G401 (cell line): ENCODE measurements around the gene GSPT1. TPM values are rescaled to one million over a fixed set of nuclear protein-coding genes. Genes with fewer than 3 reads are reported as not detected.
"Not testable (repeated sequence)": the region's sequence is repeated elsewhere in the genome, so short reads cannot be mapped to it uniquely, and the experiment has no call there.

ENCODE experiments used
- DNase-seq: peaks from one replicate; pipeline ENCODE4 v3.0.0-alpha.2; 2015; ENCODE audit warnings: low spot score
- in situ Hi-C: cut with HindIII; loops from 2 replicates; pipeline ENCODE4 v1.10.0; 2016; ENCODE audit warnings: low sequenced_read_pairs, mixed read lengths
- total RNA-seq: library from RNA; depleted of rRNA; stranded (reverse); fragments of >200 nt; shearing (Covaris generic); gene quantifications from 2 replicates; pipeline ENCODE4 v1.2.3, GENCODE V29; 2014; rRNA removed

GSPT1 gene
- total RNA-seq, result 22.8 and 26.5 TPM in 2 replicates

GRCh38 chr16:11915644-11916523, at the start of gene GSPT1:
GSPT1 (minus strand) TSS chr16:11915956; CDS start chr16:11915720, 236 bp downstream.
- in situ Hi-C loops, result no loop called here

DNA sequence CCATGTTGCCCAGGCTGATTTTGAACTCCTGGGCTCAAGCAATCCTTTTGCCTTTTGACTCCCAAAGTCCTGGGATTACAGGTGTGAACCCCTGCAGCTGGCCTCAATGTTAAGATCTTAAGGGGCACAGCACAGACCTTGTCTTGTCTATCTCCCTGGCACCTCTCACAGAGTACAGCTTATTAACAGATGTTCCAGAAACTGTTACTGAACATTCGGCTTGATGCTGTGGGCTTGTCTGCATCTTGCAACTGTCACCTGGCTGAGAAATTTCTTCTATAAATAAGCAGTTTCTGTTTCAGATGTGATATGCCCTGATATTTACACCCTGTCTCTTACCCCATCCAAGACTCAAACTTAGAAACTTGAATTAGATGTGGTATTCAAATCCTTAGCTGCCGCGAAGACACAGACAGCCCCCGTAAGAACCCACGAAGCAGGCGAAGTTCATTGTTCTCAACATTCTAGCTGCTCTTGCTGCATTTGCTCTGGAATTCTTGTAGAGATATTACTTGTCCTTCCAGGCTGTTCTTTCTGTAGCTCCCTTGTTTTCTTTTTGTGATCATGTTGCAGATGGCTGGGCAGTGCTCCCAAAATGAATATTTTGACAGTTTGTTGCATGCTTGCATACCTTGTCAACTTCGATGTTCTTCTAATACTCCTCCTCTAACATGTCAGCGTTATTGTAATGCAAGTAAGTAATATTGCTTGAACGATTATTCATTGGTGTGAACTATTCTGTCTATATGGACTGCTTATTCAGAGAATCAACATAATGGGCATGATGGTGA, 49.2 kb upstream of the GSPT1 start, which contains the start of gene TNFRSF17:
TNFRSF17 (plus strand) TSS at position 450 of the 791 bp plus-strand sequence; CDS start at position 565, 115 bp downstream.
- no peak for DNase-seq
- in situ Hi-C loops, result no loop called here

More at GRCh38 chr16:11915644-11916523, at the start of gene GSPT1:
- DNase-seq, result peak; percentile 97

GRCh38 chr16:11963706-11964105, 48.0 kb upstream of the GSPT1 start:
- in situ Hi-C loops, result no loop called here
- no peak for DNase-seq

DNA sequence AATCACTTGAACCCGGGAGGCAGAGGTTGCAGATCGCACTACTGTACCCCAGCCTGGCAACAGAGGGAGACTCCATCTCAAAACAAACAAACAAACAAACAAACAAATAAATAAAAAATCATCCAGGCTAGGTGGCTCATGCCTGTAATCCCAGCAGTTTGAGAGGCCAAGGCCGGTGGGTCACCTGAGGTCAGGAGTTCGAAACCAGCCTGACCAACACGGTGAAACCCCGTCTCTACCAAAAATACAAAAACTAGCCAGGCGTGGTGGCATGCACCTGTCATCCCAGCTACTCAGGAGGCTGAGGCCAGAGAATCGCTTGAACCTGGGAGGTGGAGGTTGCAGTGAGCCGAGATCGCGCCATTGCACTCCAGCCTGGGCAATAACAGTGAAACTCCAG, 47.2 kb upstream of the GSPT1 start:
- DNase-seq, in situ Hi-C loops: not testable (repeated sequence)

DNA sequence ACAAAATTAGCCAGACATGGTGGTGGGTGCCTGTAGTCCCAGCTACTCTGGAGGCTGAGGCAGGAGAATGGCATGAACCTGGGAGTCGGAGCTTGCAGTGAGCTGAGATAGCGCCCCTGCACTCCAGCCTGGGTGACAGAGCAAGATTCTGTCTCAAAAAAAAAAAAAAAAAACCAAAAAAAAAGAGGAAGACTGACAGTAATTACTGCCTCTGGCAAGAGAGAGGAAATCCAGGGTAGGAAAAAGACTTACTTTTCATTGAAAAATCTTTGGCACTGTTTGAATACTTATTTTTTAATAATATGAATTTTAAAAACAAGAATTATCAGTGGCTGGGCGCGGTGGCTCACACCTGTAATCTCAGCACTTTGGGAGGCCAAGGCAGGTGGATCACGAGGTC, 46.7 kb upstream of the GSPT1 start:
- in situ Hi-C loops, DNase-seq: not testable (repeated sequence)

DNA sequence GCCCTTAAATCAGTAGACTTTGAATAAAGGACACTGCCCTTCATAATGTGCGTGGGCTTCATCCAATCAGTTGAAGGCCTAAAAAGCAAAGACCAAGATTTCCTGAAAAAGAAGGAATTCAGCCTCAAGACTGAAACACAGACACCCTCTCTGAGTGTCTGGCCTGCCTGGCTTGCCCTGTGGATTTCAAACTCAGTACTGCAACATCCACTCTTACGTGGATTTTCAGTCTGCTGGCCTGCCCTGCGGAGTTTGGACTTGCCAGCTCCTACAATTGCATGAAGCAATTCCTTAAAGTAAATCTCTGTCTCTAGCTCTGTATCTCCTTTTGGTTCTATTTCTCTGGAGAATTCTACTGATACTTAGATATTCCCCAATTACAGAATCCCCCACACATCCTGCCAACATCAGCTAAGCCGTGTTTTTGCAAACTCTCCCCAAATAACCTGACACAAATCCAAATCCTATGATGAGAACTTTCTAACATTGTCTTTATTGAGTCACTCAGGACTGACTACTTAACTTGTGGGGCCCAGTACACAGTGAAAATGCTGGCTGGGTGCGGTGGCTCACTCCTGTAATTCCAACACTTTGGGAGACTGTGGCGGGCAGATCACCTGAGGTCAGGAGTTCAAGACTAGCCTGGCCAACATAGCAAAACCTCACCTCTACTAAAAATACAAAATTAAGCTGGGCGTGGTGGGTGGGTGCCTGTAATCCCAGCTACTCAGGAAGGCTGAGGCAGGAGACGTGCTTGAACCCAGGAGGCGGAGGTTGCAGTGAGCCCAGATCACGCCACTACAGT, 42.0 kb upstream of the GSPT1 start:
- in situ Hi-C loops, result no loop called here
- no peak for DNase-seq

GRCh38 chr16:11956558-11956957, 40.8 kb upstream of the GSPT1 start:
- no peak for DNase-seq
- in situ Hi-C loops, result no loop called here

DNA sequence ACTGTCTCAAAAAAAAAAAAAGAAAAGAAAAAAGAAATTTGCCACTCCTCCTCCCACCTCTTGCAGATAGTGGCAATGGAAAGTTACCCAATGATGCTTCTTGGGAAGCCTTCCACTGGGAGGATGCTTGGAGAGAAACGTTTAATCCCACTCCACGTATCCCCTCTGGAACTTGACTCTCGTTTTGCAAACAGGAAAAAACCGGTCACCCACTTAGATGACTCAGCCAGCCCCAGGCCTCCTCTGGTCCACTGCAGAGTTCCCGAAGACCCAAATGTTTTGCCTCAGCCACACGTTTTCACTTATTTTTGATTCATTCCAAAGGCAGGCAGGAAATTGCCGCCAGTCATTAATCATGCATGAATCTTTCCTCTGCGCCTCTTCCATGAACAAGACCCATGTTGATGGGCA, 40.0 kb upstream of the GSPT1 start:
- in situ Hi-C loops, result no loop called here
- no peak for DNase-seq

DNA sequence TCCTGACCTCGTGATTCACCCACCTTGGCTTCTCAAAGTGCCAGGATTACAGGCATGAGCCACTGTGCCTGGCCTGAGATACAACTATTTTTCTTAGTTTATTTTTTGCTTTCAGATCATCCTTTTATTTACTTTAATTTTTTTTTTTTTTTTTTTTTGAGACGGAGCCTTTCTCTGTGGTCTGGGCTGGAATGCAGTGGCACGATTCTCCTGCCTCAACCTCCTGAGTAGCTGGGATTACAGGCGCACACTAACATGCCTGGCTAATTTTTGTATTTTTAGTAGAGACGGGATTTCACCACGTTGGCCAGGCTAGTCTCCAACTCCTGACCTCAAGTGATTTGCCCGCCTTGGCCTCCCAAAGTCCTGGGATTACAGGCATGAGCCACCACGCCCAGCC, 37.8 kb upstream of the GSPT1 start:
- DNase-seq, in situ Hi-C loops: not testable (repeated sequence)

DNA sequence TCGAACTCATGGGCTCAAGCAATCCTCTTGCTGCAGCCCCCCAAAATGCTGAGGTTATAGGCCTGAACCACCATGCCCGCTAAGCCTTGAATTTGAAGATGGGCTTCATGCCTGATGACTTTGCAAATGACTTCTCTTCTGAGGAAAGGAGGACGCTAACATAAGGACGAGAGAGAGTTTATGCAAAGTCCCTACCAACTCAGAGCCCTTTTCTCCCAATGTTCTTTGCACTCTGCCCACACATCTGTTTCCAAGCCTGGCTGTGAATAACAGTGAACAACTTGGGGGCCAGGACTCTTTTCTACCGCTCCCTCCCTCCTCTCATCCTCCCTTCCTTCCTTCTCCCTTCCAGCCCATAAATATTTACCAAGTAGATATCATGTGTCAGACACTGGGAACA, 34.6 kb upstream of the GSPT1 start:
- DNase-seq, result no peak
- in situ Hi-C loops, result no loop called here

- DNase-seq, result peak; percentile 48
- in situ Hi-C loops, result no loop called here
Observed at GRCh38 chr16:11949527-11949926, 33.8 kb upstream of the GSPT1 start.

GRCh38 chr16:11948819-11949218, 33.1 kb upstream of the GSPT1 start:
- no peak for DNase-seq
- in situ Hi-C loops, result no loop called here

DNA sequence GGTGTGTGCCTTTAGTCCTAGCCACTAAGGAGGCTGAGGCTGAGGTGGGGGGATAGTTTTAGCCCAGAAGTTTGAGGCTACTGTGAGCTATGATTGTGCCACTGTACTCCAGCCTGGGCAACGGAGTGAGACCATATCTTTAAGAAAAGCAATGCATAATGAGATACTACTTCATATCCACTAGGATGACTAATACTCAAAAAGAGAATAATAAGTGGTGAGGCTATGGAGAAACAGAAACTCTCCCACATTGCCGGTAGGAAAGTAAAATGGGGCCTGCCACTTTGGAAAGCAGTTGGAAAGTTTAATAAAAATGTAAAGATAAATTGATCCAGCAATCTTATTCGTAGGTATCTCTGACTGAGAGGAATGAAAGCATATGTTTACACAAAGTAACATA, 30.7 kb upstream of the GSPT1 start:
- in situ Hi-C loops, result no loop called here
- DNase-seq, result no peak

GRCh38 chr16:11941945-11942344, 26.2 kb upstream of the GSPT1 start, which contains the start of gene NPIPB2:
NPIPB2 (minus strand) TSS chr16:11942045; CDS start chr16:11942045, 0 bp downstream.
- in situ Hi-C loops, DNase-seq: not testable (repeated sequence)

DNA sequence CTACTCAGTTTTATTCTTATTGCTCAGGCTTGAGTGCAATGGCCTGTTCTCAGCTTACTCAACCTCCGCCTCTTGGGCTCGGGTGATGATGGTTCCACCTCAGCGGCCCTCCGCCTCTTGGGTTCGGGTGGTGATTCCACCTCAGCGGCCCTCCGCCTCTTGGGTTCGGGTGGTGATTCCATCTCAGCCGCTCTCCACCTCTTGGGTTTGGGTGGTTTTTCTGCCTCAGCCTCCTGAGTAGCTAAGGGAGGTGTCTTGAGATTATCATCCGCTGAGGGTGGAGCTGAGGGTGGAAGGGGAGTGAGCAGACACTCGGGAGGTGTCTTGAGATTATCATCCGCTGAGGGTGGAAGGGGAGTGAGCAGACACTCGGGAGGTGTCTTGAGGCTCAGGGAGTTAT, 11.6 kb upstream of the GSPT1 start:
- in situ Hi-C loops, DNase-seq: not testable (repeated sequence)

DNA sequence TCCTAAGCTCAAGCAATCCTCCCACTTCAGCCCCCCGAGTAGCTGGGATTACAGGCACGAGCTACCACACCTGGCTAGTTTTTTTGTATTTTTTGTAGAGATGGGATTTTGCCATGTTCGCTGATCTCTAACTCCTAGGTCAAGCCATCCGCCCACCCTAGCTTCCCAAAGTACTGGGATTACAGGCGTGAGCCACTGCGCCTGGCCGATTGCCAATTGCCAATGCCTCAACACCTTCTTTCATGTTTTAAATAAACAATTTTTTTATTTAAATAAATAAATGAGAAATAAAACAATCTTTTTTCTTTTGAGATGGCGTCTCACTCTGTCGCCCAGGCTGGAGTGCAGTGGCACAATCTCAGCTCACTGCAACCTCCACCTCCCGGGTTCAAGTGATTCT, 8.3 kb upstream of the GSPT1 start:
- in situ Hi-C loops, DNase-seq: not testable (repeated sequence)

DNA sequence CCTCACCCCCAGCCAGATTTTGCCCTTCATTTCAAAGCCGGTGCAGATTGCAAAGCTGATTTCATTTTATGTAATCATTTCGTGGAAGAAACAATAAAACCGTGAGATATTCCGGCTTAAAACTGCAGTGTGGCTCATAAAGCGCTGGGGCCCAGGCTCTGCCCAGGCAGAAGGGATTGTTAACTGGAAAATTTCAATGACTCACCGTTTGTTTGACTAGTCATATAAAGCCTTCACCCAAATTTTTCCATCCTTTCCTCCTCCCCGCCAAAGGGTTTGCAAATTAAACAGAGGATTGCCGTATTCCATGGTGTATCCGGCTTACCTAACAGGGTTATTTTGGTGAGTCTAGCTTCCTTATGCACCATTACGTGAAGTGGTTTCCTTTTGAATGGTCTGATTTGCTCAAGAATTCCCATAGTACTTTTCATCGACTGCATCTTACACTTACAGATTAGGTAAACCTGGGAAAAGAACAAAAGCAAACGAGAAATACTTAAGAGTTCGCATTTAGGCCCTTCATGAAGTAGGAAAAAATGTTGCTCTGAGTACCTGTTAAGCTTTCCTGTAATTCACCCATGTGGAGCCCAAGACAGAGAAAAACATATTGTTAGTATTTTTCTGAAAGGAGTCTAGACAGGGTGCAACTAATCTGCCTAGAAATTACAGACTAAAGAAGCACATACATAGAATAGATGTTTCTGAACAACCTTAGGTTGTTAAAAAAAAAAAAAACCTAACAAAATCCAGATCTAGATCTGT, 949 bp upstream of the GSPT1 start:
- peak; percentile 16 for DNase-seq
- in situ Hi-C loops, result no loop called here

DNA sequence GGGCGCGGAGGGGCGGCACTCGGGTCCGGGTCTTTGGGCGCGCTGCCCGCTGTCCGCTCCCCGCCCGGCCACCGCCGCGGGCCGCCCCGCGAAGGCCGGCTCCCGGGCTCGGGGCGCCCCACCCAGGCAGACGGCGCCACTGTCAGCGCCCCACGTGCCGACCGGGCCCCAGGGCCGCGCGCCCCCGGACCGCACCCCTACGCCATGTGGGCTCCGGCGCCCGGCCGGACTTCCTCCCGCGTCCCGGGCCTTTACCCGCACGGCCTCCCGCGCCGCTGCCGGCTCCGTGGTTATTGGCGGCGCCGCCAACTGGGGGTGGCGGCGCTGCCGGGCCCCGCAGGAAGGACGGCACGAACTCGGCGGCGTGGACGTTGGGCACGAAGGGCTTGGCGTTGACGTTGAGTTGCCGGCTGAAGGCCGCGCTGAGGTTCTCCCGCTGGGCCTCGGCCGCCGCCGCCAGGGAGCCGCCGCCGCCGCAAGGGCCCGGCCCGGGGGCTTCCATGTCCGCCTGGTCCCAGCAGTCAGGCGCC, 577 bp downstream of the GSPT1 start:
- DNase-seq, result peak; percentile 22
- in situ Hi-C loops, result no loop called here
